ENCODE results near the gene NXT1.

NXT1 gene

GRCh38 chr20:23315099-23315498, 35.5 kb upstream of the NXT1 start:
- H3K4me3 ChIP-seq (ENCODE audit: low read length) = no peak overlapping the region
- TF ChIP-seq ZNF274 (IDR thresholded peaks at IDR 0.05; ENCODE audit: low read depth, low read length) = no peak

GRCh38 chr20:23316626-23317025, 34.0 kb upstream of the NXT1 start:
- H3K4me3 ChIP-seq (ENCODE audit: low read length) = no peak overlapping the region
- TF ChIP-seq ZNF274 (IDR thresholded peaks at IDR 0.05; ENCODE audit: low read depth, low read length) = no peak

- TF ChIP-seq ZNF274 (IDR thresholded peaks at IDR 0.05; ENCODE audit: low read depth, low read length) = no peak
Measured at GRCh38 chr20:23317081-23317480, 33.5 kb upstream of the NXT1 start.

GRCh38 chr20:23318347-23318746, 32.2 kb upstream of the NXT1 start:
- TF ChIP-seq ZNF274 (IDR thresholded peaks at IDR 0.05; ENCODE audit: low read depth, low read length) = no peak
- H3K4me3 ChIP-seq (ENCODE audit: low read length) = no peak overlapping the region

More at GRCh38 chr20:23317081-23317480, 33.5 kb upstream of the NXT1 start:
- no peak overlapping the region for H3K4me3 ChIP-seq (ENCODE audit: low read length)

DNA sequence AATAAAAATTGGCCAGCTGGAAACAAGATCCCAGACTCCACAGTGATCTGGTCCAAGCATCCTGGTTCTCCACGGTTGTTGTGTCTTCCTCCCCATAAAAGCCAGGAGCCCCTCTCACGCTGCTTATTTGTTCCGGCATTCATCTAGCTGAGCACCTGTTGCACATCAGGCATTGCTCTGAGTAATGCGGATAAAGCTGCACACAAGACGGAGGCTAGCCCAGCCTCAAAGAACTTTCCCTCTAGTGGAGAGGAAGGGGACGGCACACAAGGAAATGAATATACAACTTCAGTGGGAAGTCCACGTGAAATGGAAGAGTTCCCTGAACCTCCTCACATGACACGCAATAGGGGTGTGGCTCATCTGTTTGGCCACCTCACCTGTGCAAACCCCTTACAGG, 30.3 kb upstream of the NXT1 start:
- no peak overlapping the region for H3K4me3 ChIP-seq (ENCODE audit: low read length)
- no peak for TF ChIP-seq ZNF274 (IDR thresholded peaks at IDR 0.05; ENCODE audit: low read depth, low read length)

DNA sequence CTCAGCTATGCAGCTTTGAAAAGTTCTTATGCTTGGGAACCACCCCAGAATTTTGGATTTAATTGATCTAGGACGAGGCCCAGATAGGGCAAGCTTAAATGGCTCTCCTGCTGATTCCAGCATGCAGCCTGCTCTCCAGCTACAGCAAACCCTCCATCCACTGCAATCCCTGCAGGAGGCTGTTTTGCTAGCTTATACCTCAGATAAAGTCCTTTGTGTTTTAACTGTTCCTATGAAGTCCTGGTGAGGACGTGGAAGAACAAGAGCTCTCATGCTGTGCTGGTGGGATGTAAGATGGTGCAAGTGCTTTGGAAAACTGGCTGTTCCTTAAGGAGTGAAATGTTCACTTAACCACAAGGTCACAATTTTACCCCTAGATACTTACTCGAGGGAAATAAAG, 25.5 kb upstream of the NXT1 start:
- TF ChIP-seq ZNF274 (IDR thresholded peaks at IDR 0.05; ENCODE audit: low read depth, low read length) = no peak
- no peak overlapping the region for H3K4me3 ChIP-seq (ENCODE audit: low read length)

GRCh38 chr20:23326774-23327173, 23.8 kb upstream of the NXT1 start:
- no peak overlapping the region for H3K4me3 ChIP-seq (ENCODE audit: low read length)
- TF ChIP-seq ZNF274 (IDR thresholded peaks at IDR 0.05; ENCODE audit: low read depth, low read length) = no peak

- TF ChIP-seq ZNF274 (IDR thresholded peaks at IDR 0.05; ENCODE audit: low read depth, low read length) = no peak
- H3K4me3 ChIP-seq (ENCODE audit: low read length) = no peak overlapping the region
Measured at GRCh38 chr20:23327617-23328333, 22.8 kb upstream of the NXT1 start.

GRCh38 chr20:23331450-23332350, 18.9 kb upstream of the NXT1 start:
- TF ChIP-seq ZNF274 (IDR thresholded peaks at IDR 0.05; ENCODE audit: low read depth, low read length) = no peak
- H3K4me3 ChIP-seq (ENCODE audit: low read length) = no peak overlapping the region

GRCh38 chr20:23332467-23332866, 18.1 kb upstream of the NXT1 start:
- no peak for TF ChIP-seq ZNF274 (IDR thresholded peaks at IDR 0.05; ENCODE audit: low read depth, low read length)
- no peak overlapping the region for H3K4me3 ChIP-seq (ENCODE audit: low read length)

DNA sequence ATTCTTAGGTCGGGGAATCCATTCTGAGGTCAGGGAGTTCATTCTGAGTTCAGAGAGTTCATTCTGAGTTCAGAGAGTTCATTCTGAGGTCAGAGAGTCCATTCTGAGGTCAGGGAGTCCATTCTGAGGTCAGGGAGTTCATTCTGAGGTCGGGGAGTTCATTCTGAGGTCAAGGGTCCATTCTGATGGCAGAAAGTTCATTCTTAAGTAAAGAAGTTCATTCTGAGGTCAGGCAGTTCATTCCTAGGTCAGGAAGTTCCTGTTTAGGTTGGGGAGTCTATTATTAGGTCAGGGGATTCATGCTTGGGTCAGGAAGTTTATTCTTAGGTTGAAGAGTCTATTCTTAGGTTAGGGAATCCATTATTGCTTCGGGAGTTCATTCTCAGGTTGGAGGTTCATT, 16.5 kb upstream of the NXT1 start:
- no peak overlapping the region for H3K4me3 ChIP-seq (ENCODE audit: low read length)
- TF ChIP-seq ZNF274 (IDR thresholded peaks at IDR 0.05; ENCODE audit: low read depth, low read length) = no peak

GRCh38 chr20:23335521-23335920, 15.1 kb upstream of the NXT1 start:
- H3K4me3 ChIP-seq (ENCODE audit: low read length) = no peak overlapping the region
- TF ChIP-seq ZNF274 (IDR thresholded peaks at IDR 0.05; ENCODE audit: low read depth, low read length) = no peak

- TF ChIP-seq ZNF274 (IDR thresholded peaks at IDR 0.05; ENCODE audit: low read depth, low read length) = no peak
- H3K4me3 ChIP-seq (ENCODE audit: low read length) = no peak overlapping the region
Measured at GRCh38 chr20:23336476-23336875, 14.1 kb upstream of the NXT1 start.

- no peak for TF ChIP-seq ZNF274 (IDR thresholded peaks at IDR 0.05; ENCODE audit: low read depth, low read length)
- H3K4me3 ChIP-seq (ENCODE audit: low read length) = no peak overlapping the region
Measured at GRCh38 chr20:23337312-23337711, 13.3 kb upstream of the NXT1 start.

DNA sequence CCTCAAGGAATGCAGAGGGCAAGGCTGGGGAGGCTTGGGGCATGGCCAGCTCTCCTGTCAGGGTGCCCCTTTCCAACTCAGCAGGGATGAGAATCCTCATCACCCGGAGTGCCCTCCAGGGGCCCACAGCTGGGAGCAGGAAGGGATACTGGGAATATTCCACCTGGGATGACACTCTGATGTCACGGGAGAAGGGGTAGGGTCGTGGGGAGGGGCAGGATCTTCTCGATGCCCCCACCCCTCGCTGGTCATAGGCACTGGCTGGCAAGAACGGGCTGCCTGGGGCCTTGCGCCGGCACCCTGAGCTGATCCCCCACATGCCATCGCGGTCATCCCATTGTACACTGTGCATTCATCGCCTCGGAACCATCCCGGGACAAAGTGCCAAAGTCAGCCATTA, 10.6 kb upstream of the NXT1 start:
- TF ChIP-seq ZNF274 (IDR thresholded peaks at IDR 0.05; ENCODE audit: low read depth, low read length) = no peak
- H3K4me3 ChIP-seq (ENCODE audit: low read length) = no peak overlapping the region
